Prostate gland (tissue), 2 donors: ENCODE data around the gene EFEMP2. TPM values are rescaled to one million over a fixed set of nuclear protein-coding genes. Genes with fewer than 3 reads are reported as not detected.
A peak's percentile ranks its signal among the peaks of the same experiment; 100 is the strongest.
"Not testable (repeated sequence)": the region's sequence is repeated elsewhere in the genome, so short reads cannot be mapped to it uniquely, and the experiment has no call there.

Experiments
- DNase-seq: peaks from one replicate; pipeline ENCODE4 v3.0.0-alpha.2; 2019; ENCODE audit warnings: low spot score
- H3K27ac ChIP-seq, 2 donors: fragments of 200-600 bp; sonication (generic); 2 replicates each; pipeline ENCODE4 v1.5.1; 2017 to 2019
- H3K27me3 ChIP-seq: fragments of 200-600 bp; sonication (generic); replicated peaks from 2 replicates; pipeline ENCODE4 v1.5.1; 2019; ENCODE audit not compliant: insufficient read depth
- H3K36me3 ChIP-seq, 2 donors: fragments of 200-600 bp; sonication (generic); 1 replicate in 1 of 2; 2 replicates in 1 of 2; pipeline versions ENCODE4 v1.5.1 to v1.8.1; 2017 to 2019
- H3K4me1 ChIP-seq: fragments of 200-600 bp; sonication (generic); replicated peaks from 2 replicates; pipeline ENCODE4 v1.5.1; 2019
- H3K4me3 ChIP-seq, 2 donors: fragments of 200-600 bp; sonication (generic); 2 replicates each; pipeline ENCODE4 v1.5.1; 2017 to 2019
- H3K9me3 ChIP-seq: fragments of 200-600 bp; sonication (generic); 2 replicates; pipeline ENCODE4 v1.5.1; 2017
- POLR2A ChIP-seq: fragments of 450-650 bp; IDR thresholded peaks from one replicate; pipeline ENCODE4 v1.6.1; 2016; ENCODE audit warnings: antibody characterized with exemption, mild to moderate bottlenecking
- POLR2AphosphoS5 ChIP-seq: sonication (generic); formaldehyde crosslinking; IDR thresholded peaks from one replicate; pipeline ENCODE4 v1.6.1; 2017; ENCODE audit warnings: antibody characterized with exemption
- WGBS: methylation state at CpG from one replicate; pipeline ENCODE4 v1.1.5; 2018; 5-methylcytosine and 5-hydroxymethylcytosine counted together
- intact Hi-C: fragments of 100-400 bp; cut with DNase I; formaldehyde crosslinking; loops from one replicate; pipeline ENCODE4 v1.14.2; 2022
- total RNA-seq, 2 donors: library from RNA; depleted of rRNA; stranded (reverse); fragments of >200 nt; gene quantifications; one replicate each; pipeline ENCODE4 v1.1.0, GENCODE V29; 2016
- TF ChIP-seq, protein P1 (sequence below), 4 experiments: fragments of 200-600 bp in 2 of 4; fragments of 450-650 bp in 2 of 4; sonication (generic) in 2 of 4; IDR thresholded peaks; 1 replicate in 3 of 4; 2 replicates in 1 of 4; pipeline ENCODE4 v1.5.1; 2016 to 2019; ENCODE audit warnings: antibody characterized with exemption in 4 of 4, mild to moderate bottlenecking in 2 of 4, moderate library complexity in 2 of 4

The EFEMP2 gene
- total RNA-seq, 2 donors from 2014 or later, result 40.0 to 84.5 TPM

DNA sequence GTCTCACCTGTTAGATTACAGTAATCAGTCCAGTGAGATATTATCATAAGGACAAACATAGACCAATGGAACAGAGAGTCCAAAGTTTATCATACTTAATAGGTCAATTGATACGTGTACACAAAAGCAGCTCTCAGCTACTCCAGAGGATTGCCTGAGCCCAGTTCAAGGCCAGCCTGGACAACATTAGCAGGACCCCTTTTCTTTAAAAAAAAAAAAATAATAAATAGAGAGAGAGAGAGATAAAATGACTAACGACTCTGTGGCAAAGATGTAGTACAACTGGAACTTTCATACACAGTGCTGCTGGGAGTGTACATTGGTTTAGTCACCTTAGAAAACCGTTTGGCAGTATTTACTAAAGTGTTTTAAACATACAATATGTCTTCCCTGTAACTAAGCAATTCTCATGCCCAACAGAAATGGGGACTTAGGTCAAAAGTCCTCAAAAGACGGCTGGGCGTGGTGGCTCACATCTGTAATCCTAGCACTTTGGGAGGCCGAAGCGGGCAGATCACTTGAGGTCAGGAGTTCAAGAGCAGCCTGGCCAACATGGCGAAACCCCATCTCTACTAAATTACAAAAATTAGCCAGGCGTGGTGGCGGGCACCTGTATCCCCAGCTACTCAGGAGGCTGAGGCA is 28.2 kb downstream of the EFEMP2 start:
- 79% methylated on average over 10 of the region's 10 CpGs for WGBS
- no peak for DNase-seq
- no peak overlapping the region for H3K27ac ChIP-seq
- no peaks in the 10 kb centered on the region for H3K36me3 ChIP-seq
- no peak overlapping the region for H3K4me3 ChIP-seq
- intact Hi-C loops, result no loop called here
- TF ChIP-seq POLR2A (no peak), POLR2AphosphoS5 (no peak)
- TF ChIP-seq, protein P1, sequence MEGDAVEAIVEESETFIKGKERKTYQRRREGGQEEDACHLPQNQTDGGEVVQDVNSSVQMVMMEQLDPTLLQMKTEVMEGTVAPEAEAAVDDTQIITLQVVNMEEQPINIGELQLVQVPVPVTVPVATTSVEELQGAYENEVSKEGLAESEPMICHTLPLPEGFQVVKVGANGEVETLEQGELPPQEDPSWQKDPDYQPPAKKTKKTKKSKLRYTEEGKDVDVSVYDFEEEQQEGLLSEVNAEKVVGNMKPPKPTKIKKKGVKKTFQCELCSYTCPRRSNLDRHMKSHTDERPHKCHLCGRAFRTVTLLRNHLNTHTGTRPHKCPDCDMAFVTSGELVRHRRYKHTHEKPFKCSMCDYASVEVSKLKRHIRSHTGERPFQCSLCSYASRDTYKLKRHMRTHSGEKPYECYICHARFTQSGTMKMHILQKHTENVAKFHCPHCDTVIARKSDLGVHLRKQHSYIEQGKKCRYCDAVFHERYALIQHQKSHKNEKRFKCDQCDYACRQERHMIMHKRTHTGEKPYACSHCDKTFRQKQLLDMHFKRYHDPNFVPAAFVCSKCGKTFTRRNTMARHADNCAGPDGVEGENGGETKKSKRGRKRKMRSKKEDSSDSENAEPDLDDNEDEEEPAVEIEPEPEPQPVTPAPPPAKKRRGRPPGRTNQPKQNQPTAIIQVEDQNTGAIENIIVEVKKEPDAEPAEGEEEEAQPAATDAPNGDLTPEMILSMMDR (IDR thresholded peaks at IDR 0.05), result no peak
- no peaks in the 10 kb centered on the region for H3K27me3 ChIP-seq
- H3K9me3 ChIP-seq, result no peaks in the 10 kb centered on the region
- no peaks in the 10 kb centered on the region for H3K4me1 ChIP-seq

DNA sequence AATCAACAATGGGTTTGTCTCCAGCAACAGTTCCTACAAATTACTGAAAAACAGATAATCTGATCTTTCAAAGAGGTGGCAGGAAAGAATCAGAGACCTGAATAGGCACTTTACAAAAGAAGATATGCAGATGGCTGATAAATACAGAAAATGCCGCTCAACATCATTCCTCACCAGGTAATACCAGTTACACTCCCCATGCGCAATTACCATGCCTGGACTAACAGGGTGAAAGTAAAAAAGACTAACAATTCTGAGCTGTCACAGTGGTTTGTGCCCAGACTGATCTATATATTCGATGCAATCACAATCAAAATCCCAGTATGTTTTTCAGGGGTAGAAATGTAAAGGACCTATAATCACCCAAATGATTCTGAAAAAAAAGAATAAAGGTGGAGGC is 28.8 kb downstream of the EFEMP2 start:
- WGBS, result 80% methylated on average over 3 of the region's 3 CpGs
- TF ChIP-seq POLR2A (no peak), POLR2AphosphoS5 (no peak)
- TF ChIP-seq, protein P1 (IDR thresholded peaks at IDR 0.05), result no peak
- no peak for DNase-seq
- Histone ChIP-seq H3K27ac (no peak overlapping the region), H3K4me1 (no peaks in the 10 kb centered on the region), H3K4me3 (no peak overlapping the region), H3K9me3 (no peaks in the 10 kb centered on the region), H3K27me3 (no peaks in the 10 kb centered on the region), H3K36me3 (no peaks in the 10 kb centered on the region)
- intact Hi-C loops, result no loop called here

DNA sequence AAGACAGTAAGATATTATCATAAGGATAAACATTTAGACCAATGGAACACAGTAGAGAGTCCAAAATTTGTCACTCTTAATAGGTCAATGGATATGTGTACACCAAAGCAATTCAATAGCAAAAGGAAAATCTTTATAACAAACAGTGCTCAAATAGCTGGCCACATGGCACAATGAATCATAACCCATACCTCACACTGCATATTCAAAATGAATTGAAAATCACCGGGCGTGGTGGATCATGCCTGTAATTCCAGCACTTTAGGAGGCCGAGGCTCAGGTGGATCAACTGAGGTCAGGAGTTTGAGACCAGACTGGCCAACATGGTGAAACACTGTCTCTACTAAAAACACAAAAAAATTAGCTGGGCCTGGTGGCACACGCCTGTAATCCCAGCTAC is 30.5 kb downstream of the EFEMP2 start:
- Histone ChIP-seq H3K4me3 (no peak overlapping the region), H3K36me3 (no peaks in the 10 kb centered on the region), H3K27me3 (no peaks in the 10 kb centered on the region), H3K9me3 (no peaks in the 10 kb centered on the region), H3K4me1 (no peaks in the 10 kb centered on the region), H3K27ac (no peak overlapping the region)
- DNase-seq, result no peak
- intact Hi-C loops, result no loop called here
- TF ChIP-seq POLR2AphosphoS5 (no peak), POLR2A (no peak)
- TF ChIP-seq, protein P1 (IDR thresholded peaks at IDR 0.05), result no peak
- 90% methylated on average over 4 of the region's 4 CpGs for WGBS

DNA sequence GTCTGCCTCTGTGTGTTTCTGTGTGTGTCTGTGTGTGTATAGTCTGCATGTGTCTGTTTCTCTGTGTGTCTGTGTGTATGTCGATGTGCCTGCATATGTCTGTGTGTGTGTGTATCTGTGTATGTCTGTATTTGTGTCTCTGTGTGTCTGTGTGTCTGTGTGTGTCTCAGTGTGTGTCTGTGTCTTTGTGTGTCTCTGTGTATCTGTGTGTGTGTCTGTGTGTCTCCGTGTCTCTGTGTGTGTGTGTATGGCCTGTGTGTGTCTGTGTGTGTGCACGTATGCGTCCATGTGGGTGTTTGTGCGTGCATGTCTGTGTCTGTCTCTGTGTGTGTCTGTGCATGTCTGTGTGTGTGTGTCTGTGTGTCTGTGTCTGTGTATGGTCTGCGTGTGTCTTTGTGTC is 38.4 kb downstream of the EFEMP2 start:
- H3K27ac ChIP-seq, result no peak overlapping the region
- peak overlapping the region; percentile 43 to 49 for H3K4me3 ChIP-seq
- no peaks in the 10 kb centered on the region for H3K27me3 ChIP-seq
- H3K36me3 ChIP-seq, result no peaks in the 10 kb centered on the region
- H3K9me3 ChIP-seq, result no peaks in the 10 kb centered on the region
- TF ChIP-seq POLR2A (no peak), POLR2AphosphoS5 (no peak)
- TF ChIP-seq, protein P1 (IDR thresholded peaks at IDR 0.05), result no peak
- WGBS, result 52% methylated on average over 6 of the region's 6 CpGs
- intact Hi-C loops, result loop anchor here (5.0 kb wide), 1 partner anchor 127 kb away; no protein-coding TSS in a partner anchor
- no peak for DNase-seq
- H3K4me1 ChIP-seq, result no peaks in the 10 kb centered on the region

DNA sequence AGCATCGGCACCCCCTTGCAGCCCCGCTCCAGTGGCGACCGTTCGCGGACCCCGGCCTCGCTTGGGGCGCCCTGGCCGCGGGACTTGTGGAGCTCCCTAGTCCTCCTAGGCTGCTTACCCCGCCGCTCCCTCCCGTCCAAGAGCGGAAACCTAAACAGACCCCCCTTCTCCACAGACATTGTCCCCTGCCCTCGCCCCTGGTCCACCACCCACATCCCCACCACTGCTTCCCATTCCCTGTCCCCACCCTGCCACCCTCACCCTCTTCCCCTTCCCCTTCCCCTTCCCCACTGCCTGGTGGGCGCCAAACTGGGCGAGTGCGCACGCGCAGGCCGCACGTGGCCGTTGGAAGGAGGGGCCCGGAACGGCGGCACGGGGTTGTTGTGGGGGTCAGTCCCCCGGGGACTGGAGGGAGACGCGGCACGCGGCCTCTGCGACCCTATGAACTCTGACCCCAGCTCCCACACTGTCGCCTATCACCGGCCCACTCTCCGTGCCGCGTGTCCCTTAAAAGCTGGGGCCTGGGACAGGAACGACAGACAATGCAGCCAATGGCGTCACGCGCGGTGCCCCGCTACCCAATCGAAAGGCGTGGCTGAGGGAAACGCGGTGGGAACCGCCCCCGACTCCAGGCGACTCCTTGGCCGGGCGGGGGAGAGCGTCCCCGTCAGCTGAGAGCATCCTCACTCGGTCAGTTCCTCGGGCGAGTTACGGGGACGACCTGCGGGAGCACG is 39.1 kb downstream of the EFEMP2 start, which contains the start of gene SNX32:
Gene SNX32 (plus strand): TSS at position 667 of the 734 bp plus-strand sequence. CDS start 103 bp downstream, outside the sequence.
- peak; percentile 92 for DNase-seq
- TF ChIP-seq, protein P1 (IDR thresholded peaks at IDR 0.05), result no peak
- TF ChIP-seq POLR2A, result no peak
- TF ChIP-seq POLR2AphosphoS5, result peak; percentile 91
- WGBS, result under 1% methylated on average over 59 of the region's 63 CpGs
- H3K9me3 ChIP-seq, result no peaks in the 10 kb centered on the region
- no peak within 1 kb of the TSS for H3K27ac ChIP-seq
- peak within 1 kb of the TSS; percentile 43 to 49 for H3K4me3 ChIP-seq
- no peaks in the 10 kb centered on the region for H3K4me1 ChIP-seq
- H3K36me3 ChIP-seq, result no peaks in the 10 kb centered on the region
- intact Hi-C loops, result loop anchor here (5.0 kb wide), 1 partner anchor 126 kb away; no protein-coding TSS in a partner anchor
- H3K27me3 ChIP-seq, result no peaks in the 10 kb centered on the region

DNA sequence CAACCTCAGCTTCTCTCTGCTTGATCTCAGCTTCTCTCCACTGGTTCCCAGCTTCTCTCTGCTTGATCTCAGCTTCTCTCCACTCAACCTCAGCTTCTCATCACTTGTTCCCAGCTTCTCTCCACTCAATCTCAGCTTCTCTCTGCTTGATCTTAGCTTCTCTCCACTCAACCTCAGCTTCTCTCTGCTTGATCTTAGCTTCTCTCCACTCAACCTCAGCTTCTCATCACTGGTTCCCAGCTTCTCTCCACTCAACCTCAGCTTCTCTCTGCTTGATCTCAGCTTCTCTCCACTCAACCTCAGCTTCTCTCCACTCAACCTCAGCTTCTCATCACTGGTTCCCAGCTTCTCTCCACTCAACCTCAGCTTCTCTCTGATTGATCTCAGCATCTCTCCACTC is 40.4 kb downstream of the EFEMP2 start:
- intact Hi-C loops, result loop anchor here (5.0 kb wide), 1 partner anchor 125 kb away; no protein-coding TSS in a partner anchor
- not testable (repeated sequence) for H3K36me3 ChIP-seq, H3K4me3 ChIP-seq, H3K9me3 ChIP-seq, DNase-seq, H3K27me3 ChIP-seq, H3K4me1 ChIP-seq, H3K27ac ChIP-seq
